Measurements from ENCODE around the gene GLDN.

Gene GLDN

DNA sequence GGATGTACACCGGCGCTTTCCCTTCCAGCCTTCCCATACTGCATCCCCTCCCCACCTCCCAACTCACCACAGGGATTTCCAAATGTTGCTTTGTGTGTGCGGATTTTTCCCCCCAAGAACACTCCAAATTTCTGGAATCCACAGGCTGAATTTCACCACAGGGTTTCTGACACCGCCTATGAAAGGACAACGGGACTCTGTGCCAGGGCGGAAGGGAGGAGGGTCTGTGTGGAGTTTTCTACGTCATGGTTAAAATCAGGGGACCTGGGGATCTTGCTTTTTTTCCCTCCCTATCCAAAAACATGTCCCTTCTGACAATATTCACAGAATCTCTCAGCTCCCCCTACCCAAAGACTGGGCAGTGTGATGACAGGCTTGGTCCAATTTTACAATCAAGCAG is 17.7 kb upstream of the GLDN start:
- WGBS, result 94% methylated on average over 5 of the region's 7 CpGs
- no peaks in the 10 kb centered on the region for H3K9me3 ChIP-seq (ENCODE audit: insufficient read depth, low read depth, low read length)
- no peak overlapping the region for H3K9ac ChIP-seq (ENCODE audit: low read depth, low read length)
- no peak overlapping the region for H3K27ac ChIP-seq (ENCODE audit: low read depth, low read length)
- H3K4me3 ChIP-seq (ENCODE audit: low read length), result no peak overlapping the region
- no peaks in the 10 kb centered on the region for H3K4me1 ChIP-seq (ENCODE audit: insufficient read depth, low read length)
- H3K27me3 ChIP-seq (ENCODE audit: insufficient read depth, low read length), result no peaks in the 10 kb centered on the region
- no peaks in the 10 kb centered on the region for H3K36me3 ChIP-seq (ENCODE audit: insufficient read depth, low read length)

DNA sequence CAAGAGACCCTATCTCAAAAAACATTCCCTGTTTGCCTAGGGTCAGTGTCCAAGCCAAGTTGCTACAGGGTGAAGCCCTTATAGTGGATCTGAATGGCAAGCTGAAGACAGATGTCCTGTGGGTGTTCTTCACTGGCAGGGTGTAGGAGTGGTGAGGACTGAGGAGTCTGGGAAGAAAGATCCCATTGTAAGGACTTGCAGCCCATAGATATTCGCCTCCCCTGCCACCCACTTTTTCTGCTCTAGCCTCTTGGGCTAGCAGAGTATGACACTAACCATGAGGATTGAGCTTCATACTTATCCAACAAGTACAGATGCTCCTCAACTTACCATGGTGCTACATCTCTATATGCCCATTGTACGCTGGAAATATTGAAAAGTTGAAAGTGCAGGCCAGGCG is 16.3 kb upstream of the GLDN start:
- H3K36me3 ChIP-seq (ENCODE audit: insufficient read depth, low read length), result no peaks in the 10 kb centered on the region
- H3K27ac ChIP-seq (ENCODE audit: low read depth, low read length), result no peak overlapping the region
- no peaks in the 10 kb centered on the region for H3K4me1 ChIP-seq (ENCODE audit: insufficient read depth, low read length)
- H3K4me3 ChIP-seq (ENCODE audit: low read length), result no peak overlapping the region
- no peaks in the 10 kb centered on the region for H3K27me3 ChIP-seq (ENCODE audit: insufficient read depth, low read length)
- H3K9ac ChIP-seq (ENCODE audit: low read depth, low read length), result no peak overlapping the region
- no peaks in the 10 kb centered on the region for H3K9me3 ChIP-seq (ENCODE audit: insufficient read depth, low read depth, low read length)
- 92% methylated on average over 3 of the region's 3 CpGs for WGBS

DNA sequence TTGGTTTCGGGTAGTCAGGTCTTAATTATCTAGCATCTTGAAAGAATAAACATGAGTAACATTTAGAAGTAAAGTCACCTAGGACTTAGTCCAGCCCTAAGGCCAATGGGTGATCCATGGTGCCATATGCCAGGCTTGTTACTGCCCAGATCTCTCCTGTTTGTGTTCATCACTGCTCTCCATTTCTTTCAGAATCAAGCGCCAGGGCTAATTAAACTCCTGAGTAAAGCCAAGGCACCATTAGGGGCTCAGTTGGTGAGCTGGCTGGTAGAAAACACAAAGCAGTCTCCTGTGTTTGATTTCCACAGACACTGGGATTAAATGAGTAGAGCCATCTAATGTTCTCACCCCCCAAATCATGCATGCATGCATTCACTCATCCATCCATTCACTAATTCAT is 14.4 kb upstream of the GLDN start:
- Histone ChIP-seq H3K36me3 (ENCODE audit: insufficient read depth, low read length) (no peaks in the 10 kb centered on the region), H3K9me3 (ENCODE audit: insufficient read depth, low read depth, low read length) (no peaks in the 10 kb centered on the region), H3K9ac (ENCODE audit: low read depth, low read length) (no peak overlapping the region), H3K27me3 (ENCODE audit: insufficient read depth, low read length) (no peaks in the 10 kb centered on the region), H3K27ac (ENCODE audit: low read depth, low read length) (no peak overlapping the region), H3K4me3 (ENCODE audit: low read length) (no peak overlapping the region), H3K4me1 (ENCODE audit: insufficient read depth, low read length) (no peaks in the 10 kb centered on the region)
- 89% methylated on average over 2 of the region's 2 CpGs for WGBS

DNA sequence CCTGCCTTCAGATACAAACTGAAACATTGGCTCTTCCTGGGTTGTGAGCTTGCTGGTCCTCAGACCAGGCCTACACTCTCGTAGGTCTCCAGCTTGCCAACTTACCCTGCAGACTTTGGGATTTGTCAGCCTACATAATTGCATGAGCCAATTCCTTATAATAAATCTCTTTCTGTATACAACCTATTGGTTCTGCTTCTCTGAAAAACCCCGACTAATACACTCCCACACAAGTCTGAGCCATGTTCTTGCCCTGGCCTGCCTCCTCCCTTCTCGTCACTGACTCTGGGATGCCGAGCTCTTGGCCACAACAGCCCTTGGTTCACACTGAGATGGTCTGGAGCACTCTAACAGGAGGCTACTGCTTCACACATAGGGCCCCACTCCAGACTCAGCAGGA is 12.5 kb upstream of the GLDN start:
- H3K27me3 ChIP-seq (ENCODE audit: insufficient read depth, low read length), result no peaks in the 10 kb centered on the region
- WGBS, result 85% methylated on average over 4 of the region's 4 CpGs
- H3K4me1 ChIP-seq (ENCODE audit: insufficient read depth, low read length), result no peaks in the 10 kb centered on the region
- H3K9me3 ChIP-seq (ENCODE audit: insufficient read depth, low read depth, low read length), result no peaks in the 10 kb centered on the region
- no peak overlapping the region for H3K9ac ChIP-seq (ENCODE audit: low read depth, low read length)
- no peak overlapping the region for H3K4me3 ChIP-seq (ENCODE audit: low read length)
- no peaks in the 10 kb centered on the region for H3K36me3 ChIP-seq (ENCODE audit: insufficient read depth, low read length)
- no peak overlapping the region for H3K27ac ChIP-seq (ENCODE audit: low read depth, low read length)

DNA sequence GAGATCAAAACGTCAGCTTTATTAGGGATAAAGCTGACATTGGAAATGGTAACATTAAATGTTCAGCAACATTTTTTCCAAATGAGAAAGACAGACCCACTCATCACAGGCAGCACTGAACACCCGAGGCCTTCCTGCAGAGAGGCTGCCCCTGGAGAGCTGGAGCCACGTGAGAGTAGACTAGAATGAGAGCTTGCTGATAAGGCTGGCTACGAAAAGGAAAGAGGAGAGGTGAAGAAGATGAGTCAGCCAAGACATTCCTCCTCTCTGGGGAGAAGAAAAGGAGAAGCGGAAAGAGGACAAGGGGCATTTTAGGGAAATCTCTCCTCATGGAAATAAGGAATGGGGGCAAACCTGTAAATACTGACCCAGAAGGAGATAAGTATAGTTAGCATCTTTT is 10.3 kb upstream of the GLDN start:
- no peaks in the 10 kb centered on the region for H3K27me3 ChIP-seq (ENCODE audit: insufficient read depth, low read length)
- no peaks in the 10 kb centered on the region for H3K36me3 ChIP-seq (ENCODE audit: insufficient read depth, low read length)
- H3K9ac ChIP-seq (ENCODE audit: low read depth, low read length), result no peak overlapping the region
- H3K4me3 ChIP-seq (ENCODE audit: low read length), result no peak overlapping the region
- no peak overlapping the region for H3K27ac ChIP-seq (ENCODE audit: low read depth, low read length)
- H3K9me3 ChIP-seq (ENCODE audit: insufficient read depth, low read depth, low read length), result no peaks in the 10 kb centered on the region
- H3K4me1 ChIP-seq (ENCODE audit: insufficient read depth, low read length), result no peaks in the 10 kb centered on the region
- 63% methylated on average over 4 of the region's 5 CpGs for WGBS

DNA sequence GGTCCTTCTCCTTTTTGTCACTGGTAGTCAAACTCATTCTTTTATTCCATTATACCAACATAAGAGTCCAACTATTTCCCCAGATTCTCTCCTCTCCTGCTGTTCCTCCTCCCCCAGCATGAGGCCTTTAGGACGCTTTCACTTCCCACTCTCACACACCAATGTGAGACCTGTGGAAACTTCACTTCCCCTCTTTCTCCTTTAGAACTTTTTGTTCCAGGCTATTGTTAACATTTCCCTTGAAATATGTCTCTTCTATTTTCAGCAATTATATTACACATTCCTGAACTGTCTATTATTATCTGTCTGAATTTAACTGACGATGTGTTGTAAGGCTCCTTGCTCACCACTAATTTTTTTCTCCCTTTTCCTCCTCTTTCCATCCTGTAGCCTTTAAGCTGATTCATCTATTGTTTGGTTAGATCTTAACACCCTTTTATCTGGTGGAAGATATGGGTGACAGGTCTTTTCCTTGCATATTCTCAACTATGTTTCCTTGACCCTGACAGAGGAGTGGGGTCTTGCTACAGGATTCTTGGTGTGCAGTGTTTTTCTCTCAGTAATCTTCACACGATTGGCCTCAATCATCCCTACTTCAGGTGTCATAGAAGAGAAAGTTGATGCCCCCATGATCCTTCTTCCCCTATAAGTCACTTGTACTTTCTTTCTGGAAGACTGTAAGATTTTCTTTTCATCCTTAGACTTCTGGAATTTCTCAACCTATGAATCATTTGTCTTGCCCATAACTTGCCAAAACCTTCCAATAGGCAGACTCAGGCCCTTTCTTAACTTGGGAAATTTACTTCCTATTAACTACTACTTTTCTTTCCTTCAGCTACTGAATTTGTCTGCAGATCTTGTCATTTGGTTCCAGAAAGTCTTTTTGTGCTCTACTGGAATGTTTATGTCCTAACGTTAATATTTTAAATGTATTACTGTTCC is 9.0 kb upstream of the GLDN start:
- no peaks in the 10 kb centered on the region for H3K9me3 ChIP-seq (ENCODE audit: insufficient read depth, low read depth, low read length)
- H3K4me3 ChIP-seq (ENCODE audit: low read length), result no peak overlapping the region
- H3K9ac ChIP-seq (ENCODE audit: low read depth, low read length), result no peak overlapping the region
- WGBS, result 87% methylated on average over 4 of the region's 4 CpGs
- no peaks in the 10 kb centered on the region for H3K4me1 ChIP-seq (ENCODE audit: insufficient read depth, low read length)
- no peaks in the 10 kb centered on the region for H3K36me3 ChIP-seq (ENCODE audit: insufficient read depth, low read length)
- no peaks in the 10 kb centered on the region for H3K27me3 ChIP-seq (ENCODE audit: insufficient read depth, low read length)
- H3K27ac ChIP-seq (ENCODE audit: low read depth, low read length), result no peak overlapping the region

DNA sequence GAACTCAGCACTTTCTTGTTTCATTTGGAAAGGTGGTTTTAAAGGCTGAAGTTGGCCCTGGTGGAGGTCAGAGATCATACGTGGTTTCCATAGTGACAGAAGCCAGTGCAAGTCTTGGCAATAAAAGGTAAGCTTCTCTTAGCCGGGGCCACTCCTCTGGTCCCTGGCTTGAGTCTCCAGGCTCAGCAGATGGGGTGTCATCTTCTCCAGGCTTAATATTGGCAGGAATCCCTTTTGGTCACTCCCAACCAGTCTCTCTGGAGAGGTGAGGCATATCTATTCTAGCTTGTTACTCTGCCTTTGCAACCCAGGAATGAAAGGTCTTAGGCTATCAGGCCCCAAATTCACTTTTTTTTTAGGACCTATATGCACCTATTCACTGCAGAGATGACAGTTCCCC is 7.9 kb upstream of the GLDN start:
- no peaks in the 10 kb centered on the region for H3K4me1 ChIP-seq (ENCODE audit: insufficient read depth, low read length)
- H3K36me3 ChIP-seq (ENCODE audit: insufficient read depth, low read length), result no peaks in the 10 kb centered on the region
- WGBS, result 92% methylated on average over 2 of the region's 2 CpGs

DNA sequence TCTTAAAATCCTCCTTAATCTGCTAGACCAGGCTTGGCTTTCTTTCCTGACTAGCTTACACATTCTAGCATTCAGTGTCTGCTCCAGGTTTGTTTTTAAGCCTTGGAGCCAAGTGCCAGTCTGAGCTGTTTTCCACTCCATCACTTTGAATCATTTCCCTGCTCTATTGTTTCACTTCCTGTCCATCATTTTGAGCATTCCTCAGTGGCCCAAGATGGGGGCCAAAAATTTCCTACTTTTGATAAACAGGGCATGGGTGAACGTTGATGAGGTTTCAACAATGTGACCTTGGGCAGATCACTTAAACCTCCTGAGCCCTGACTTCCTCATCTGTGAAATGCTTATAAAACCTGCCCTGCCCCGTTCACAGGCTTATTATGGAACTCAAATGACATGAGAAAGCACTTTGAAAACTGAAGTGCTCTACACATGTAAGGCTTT is 7.4 kb upstream of the GLDN start:
- WGBS, result 89% methylated on average over 2 of the region's 2 CpGs
- Histone ChIP-seq H3K36me3 (ENCODE audit: insufficient read depth, low read length) (no peaks in the 10 kb centered on the region), H3K4me3 (ENCODE audit: low read length) (no peak overlapping the region), H3K9ac (ENCODE audit: low read depth, low read length) (no peak overlapping the region), H3K27ac (ENCODE audit: low read depth, low read length) (no peak overlapping the region), H3K27me3 (ENCODE audit: insufficient read depth, low read length) (0 out of 2 replicates have a peak, but pooled peaks cover 7% of the 10 kb centered on the region), H3K4me1 (ENCODE audit: insufficient read depth, low read length) (no peaks in the 10 kb centered on the region), H3K9me3 (ENCODE audit: insufficient read depth, low read depth, low read length) (no peaks in the 10 kb centered on the region)

More for the DNA sequence above, 7.9 kb upstream of the GLDN start:
- no peak overlapping the region for H3K27ac ChIP-seq (ENCODE audit: low read depth, low read length)
- H3K4me3 ChIP-seq (ENCODE audit: low read length), result no peak overlapping the region
- no peak overlapping the region for H3K9ac ChIP-seq (ENCODE audit: low read depth, low read length)
- H3K9me3 ChIP-seq (ENCODE audit: insufficient read depth, low read depth, low read length), result no peaks in the 10 kb centered on the region
- H3K27me3 ChIP-seq (ENCODE audit: insufficient read depth, low read length), result 0 out of 2 replicates have a peak, but pooled peaks cover 5% of the 10 kb centered on the region

DNA sequence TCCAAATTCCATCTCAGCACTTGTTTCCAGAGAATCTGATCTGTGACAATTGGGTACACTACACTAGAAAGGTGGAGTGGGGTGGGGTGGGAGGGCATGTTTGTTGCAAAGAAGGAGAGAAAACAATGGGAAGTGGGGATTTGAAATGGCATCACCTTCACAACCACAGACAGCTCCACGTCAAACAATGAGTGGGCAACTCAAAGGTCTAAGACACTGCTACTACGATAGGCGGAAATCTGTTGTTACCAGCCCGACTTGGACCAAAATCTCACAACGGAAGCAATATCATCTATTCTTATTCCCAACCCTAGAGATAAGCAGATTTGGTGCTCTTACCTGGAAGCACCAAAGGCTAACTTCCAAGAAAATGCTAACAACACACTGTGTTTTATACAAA is 6.4 kb upstream of the GLDN start:
- H3K9me3 ChIP-seq (ENCODE audit: insufficient read depth, low read depth, low read length), result no peaks in the 10 kb centered on the region
- no peak overlapping the region for H3K27ac ChIP-seq (ENCODE audit: low read depth, low read length)
- H3K36me3 ChIP-seq (ENCODE audit: insufficient read depth, low read length), result no peaks in the 10 kb centered on the region
- WGBS, result 90% methylated on average over 5 of the region's 5 CpGs
- H3K9ac ChIP-seq (ENCODE audit: low read depth, low read length), result no peak overlapping the region
- peaks cover 17% of the 10 kb centered on the region for H3K27me3 ChIP-seq (ENCODE audit: insufficient read depth, low read length)
- H3K4me3 ChIP-seq (ENCODE audit: low read length), result no peak overlapping the region
- no peaks in the 10 kb centered on the region for H3K4me1 ChIP-seq (ENCODE audit: insufficient read depth, low read length)

DNA sequence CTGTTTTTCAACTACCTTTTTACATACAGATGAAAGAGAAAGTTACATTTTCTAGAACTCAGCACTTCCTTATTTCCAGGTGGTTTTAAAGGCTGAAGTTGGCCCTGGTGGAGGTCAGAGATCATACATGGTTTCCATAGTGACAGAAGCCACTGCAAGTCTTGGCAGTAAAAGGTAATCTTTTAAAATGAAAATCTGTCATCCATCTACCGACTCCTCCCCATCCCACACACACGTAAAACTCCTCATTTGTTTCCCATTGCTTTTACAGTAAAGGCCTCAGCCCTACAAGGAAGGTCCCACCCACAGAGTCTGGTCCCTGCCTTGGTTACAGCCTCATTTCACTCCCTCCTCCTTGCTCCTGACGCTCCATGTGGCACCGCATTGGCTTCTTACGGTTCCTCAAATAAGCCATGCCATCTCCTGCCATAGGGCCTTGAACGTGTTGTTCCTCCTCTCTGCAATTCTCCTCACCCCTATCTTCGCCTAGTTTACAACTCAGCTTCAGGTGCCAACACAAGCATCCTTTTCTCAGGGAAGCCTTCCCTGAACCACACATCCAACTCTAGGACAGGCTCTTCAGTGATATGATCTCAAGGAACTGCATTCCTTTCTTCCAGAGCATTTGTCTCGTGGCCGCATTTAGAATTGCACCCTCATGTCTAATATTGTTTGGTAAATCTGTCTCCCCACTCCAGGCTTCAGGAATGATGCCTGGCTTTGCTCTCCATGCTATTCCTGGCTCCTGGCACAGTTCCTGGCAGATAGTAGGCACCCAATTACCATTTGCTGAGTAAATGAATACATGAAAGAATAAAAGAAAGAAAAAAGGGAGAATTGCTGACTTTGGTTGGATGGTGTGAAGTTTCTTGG is 5.7 kb upstream of the GLDN start:
- peaks cover 24% of the 10 kb centered on the region for H3K27me3 ChIP-seq (ENCODE audit: insufficient read depth, low read length)
- no peak overlapping the region for H3K4me3 ChIP-seq (ENCODE audit: low read length)
- H3K9ac ChIP-seq (ENCODE audit: low read depth, low read length), result no peak overlapping the region
- no peak overlapping the region for H3K27ac ChIP-seq (ENCODE audit: low read depth, low read length)
- no peaks in the 10 kb centered on the region for H3K9me3 ChIP-seq (ENCODE audit: insufficient read depth, low read depth, low read length)
- WGBS, result 90% methylated on average over 9 of the region's 9 CpGs
- H3K4me1 ChIP-seq (ENCODE audit: insufficient read depth, low read length), result no peaks in the 10 kb centered on the region
- no peaks in the 10 kb centered on the region for H3K36me3 ChIP-seq (ENCODE audit: insufficient read depth, low read length)

DNA sequence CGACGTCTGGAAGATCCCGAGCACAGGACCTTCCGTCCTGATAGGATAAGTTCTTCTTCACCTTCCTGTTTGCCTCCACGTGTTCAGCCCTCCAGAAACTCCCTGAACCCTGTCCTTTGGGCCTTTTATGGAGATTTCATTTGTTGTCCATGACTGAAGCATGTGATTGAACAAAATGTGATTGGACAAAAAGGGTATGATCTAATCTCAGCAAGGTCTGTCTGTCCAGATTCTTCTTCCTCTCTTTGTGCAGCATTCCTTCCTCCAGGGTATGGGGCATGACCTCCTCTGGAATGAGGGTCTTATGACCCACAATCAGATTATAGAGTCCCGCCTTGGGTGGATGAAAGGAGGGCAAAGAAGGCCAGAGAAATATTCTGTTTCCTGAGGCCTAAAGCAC is 3.0 kb upstream of the GLDN start, which contains the start of gene CYP19A1:
Gene CYP19A1 (minus strand): TSS at position 101 of the 400 bp plus-strand sequence. CDS start 95,684 bp downstream, outside the sequence.
- 89% methylated on average over 5 of the region's 6 CpGs for WGBS
- H3K36me3 ChIP-seq (ENCODE audit: insufficient read depth, low read length), result no peaks in the 10 kb centered on the region
- H3K4me1 ChIP-seq (ENCODE audit: insufficient read depth, low read length), result peaks cover 3% of the 10 kb centered on the region; the same call in 1 of the 2 replicates
- H3K9me3 ChIP-seq (ENCODE audit: insufficient read depth, low read depth, low read length), result no peaks in the 10 kb centered on the region
- peaks cover 51% of the 10 kb centered on the region for H3K27me3 ChIP-seq (ENCODE audit: insufficient read depth, low read length)
- H3K4me3 ChIP-seq (ENCODE audit: low read length), result no peak within 1 kb of the TSS
- no peak within 1 kb of the TSS for H3K27ac ChIP-seq (ENCODE audit: low read depth, low read length)
- no peak within 1 kb of the TSS for H3K9ac ChIP-seq (ENCODE audit: low read depth, low read length)

Measured in HUES64 (cell line).